Gastroesophageal sphincter (tissue), 4 donors: ENCODE results near the gene MEN1. TPM values are rescaled to one million over a fixed set of nuclear protein-coding genes. Genes with fewer than 3 reads are reported as not detected.

ENCODE experiments used
- ATAC-seq: fragments of 150-250 bp; one replicate; pipeline ENCODE4 v1.9.1; 2016; ENCODE audit warnings: mild to moderate bottlenecking, moderate library complexity
- H3K27ac ChIP-seq, 4 donors: fragments of 200-600 bp; sonication (generic) in 3 of 4; 1 replicate in 3 of 4; 2 replicates in 1 of 4; pipeline ENCODE4 v1.5.1; 2016 to 2019
- H3K27me3 ChIP-seq: fragments of 200-600 bp; sonication (generic); one replicate; pipeline ENCODE4 v1.5.1; 2019
- H3K36me3 ChIP-seq, 2 donors: fragments of 200-600 bp; sonication (generic); one replicate each; pipeline ENCODE4 v1.5.1; 2019; ENCODE audit warnings: control low read depth in 1 of 2
- H3K4me1 ChIP-seq, 3 donors: fragments of 200-600 bp; sonication (generic); 1 replicate in 2 of 3; 2 replicates in 1 of 3; pipeline ENCODE4 v1.5.1; 2016 to 2019; ENCODE audit warnings: control low read depth in 2 of 3
- H3K4me3 ChIP-seq, 2 donors: fragments of 200-600 bp; sonication (generic); one replicate each; pipeline ENCODE4 v1.5.1; 2019; ENCODE audit warnings: mild to moderate bottlenecking in 1 of 2, moderate library complexity in 1 of 2
- H3K9me3 ChIP-seq, 3 donors: fragments of 200-600 bp; sonication (generic); one replicate each; pipeline ENCODE4 v1.5.1; 2017 to 2019; ENCODE audit warnings: control low read depth in 2 of 3
- CTCF ChIP-seq, 4 experiments: fragments of 200-600 bp in 2 of 4; fragments of 450-650 bp in 2 of 4; sonication (generic) in 1 of 4; IDR thresholded peaks; one replicate each; pipeline ENCODE4 v1.5.1; 2017 to 2019; ENCODE audit warnings: antibody characterized with exemption in 4 of 4, mild to moderate bottlenecking in 2 of 4, moderate library complexity in 2 of 4
- EP300 ChIP-seq: sonication (generic); formaldehyde crosslinking; IDR thresholded peaks from one replicate; pipeline ENCODE4 v1.6.1; 2017; ENCODE audit warnings: antibody characterized with exemption, mild to moderate bottlenecking
- POLR2A ChIP-seq, 2 donors: fragments of 450-650 bp; IDR thresholded peaks; one replicate each; pipeline ENCODE4 v1.6.1; 2017; ENCODE audit warnings: antibody characterized with exemption in 2 of 2, mild to moderate bottlenecking in 2 of 2, moderate library complexity in 1 of 2
- POLR2AphosphoS5 ChIP-seq: sonication (generic); formaldehyde crosslinking; IDR thresholded peaks from one replicate; pipeline ENCODE4 v1.6.1; 2017; ENCODE audit warnings: antibody characterized with exemption
- WGBS, 2 donors: methylation state at CpG; one replicate each; pipeline ENCODE4 v1.1.5; 2018; ENCODE audit warnings: low coverage in 1 of 2; 5-methylcytosine and 5-hydroxymethylcytosine counted together
- total RNA-seq, 4 donors: library from RNA; depleted of rRNA; stranded (reverse); fragments of >200 nt; gene quantifications; one replicate each; pipeline ENCODE4 v1.1.0, GENCODE V29; 2016

The MEN1 gene
- total RNA-seq, 4 donors from 2014 or later, result 7.1 to 20.9 (median 11.6) TPM

GRCh38 chr11:64810891-64811272 lies 531 bp upstream of the MEN1 start:
- WGBS, 2 donors, result 45 to 46% methylated on average over 16 to 17 of the region's 17 CpGs
- H3K27me3 ChIP-seq, result no peaks in the 10 kb centered on the region
- H3K27ac ChIP-seq, result peak overlapping the region in 3 of 4 donors; percentile 76 to 85 (median 83)
- peaks cover 0 to 30% (median 10%) of the 10 kb centered on the region in 3 donors for H3K4me1 ChIP-seq
- TF ChIP-seq POLR2A (IDR thresholded peaks at IDR 0.05) (no peak), CTCF (IDR thresholded peaks at IDR 0.05) (no peak), POLR2AphosphoS5 (no peak)
- peak overlapping the region; percentile 67 to 68 for H3K4me3 ChIP-seq
- peaks cover 0 to 24% of the 10 kb centered on the region in 2 donors for H3K36me3 ChIP-seq
- H3K9me3 ChIP-seq, result no peaks in the 10 kb centered on the region
- ATAC-seq, result peak; percentile 20

GRCh38 chr11:64809781-64810241 lies 540 bp downstream of the MEN1 start:
- Histone ChIP-seq H3K9me3 (no peaks in the 10 kb centered on the region), H3K27me3 (no peaks in the 10 kb centered on the region), H3K36me3 (peaks cover 0 to 35% of the 10 kb centered on the region in 2 donors), H3K4me3 (peak overlapping the region; percentile 67 to 68), H3K27ac (peak overlapping the region; percentile 6 to 85 (median 80)), H3K4me1 (peaks cover 0 to 31% (median 10%) of the 10 kb centered on the region in 3 donors)
- TF ChIP-seq POLR2AphosphoS5 (no peak), CTCF (IDR thresholded peaks at IDR 0.05) (no peak), EP300 (no peak), POLR2A (IDR thresholded peaks at IDR 0.05) (no peak)
- no peak for ATAC-seq
- 0 to 2% methylated on average over 2 to 9 of the region's 44 CpGs for WGBS, 2 donors

- 100% methylated on average over 1 of the region's 9 CpGs; no CpG with 5 or more reads in 1 of the 2 donors for WGBS, 2 donors
- Histone ChIP-seq H3K36me3 (peaks cover 0 to 45% of the 10 kb centered on the region in 2 donors), H3K4me3 (no peak overlapping the region), H3K9me3 (no peaks in the 10 kb centered on the region), H3K4me1 (peaks cover 0 to 58% (median 32%) of the 10 kb centered on the region in 3 donors), H3K27me3 (no peaks in the 10 kb centered on the region), H3K27ac (no peak overlapping the region)
- ATAC-seq, result no peak
- TF ChIP-seq EP300 (no peak), CTCF (IDR thresholded peaks at IDR 0.05) (no peak), POLR2A (IDR thresholded peaks at IDR 0.05) (no peak), POLR2AphosphoS5 (no peak)
Measured at GRCh38 chr11:64805481-64805880, 4.9 kb downstream of the MEN1 start.

GRCh38 chr11:64804346-64805210 lies 5.8 kb downstream of the MEN1 start:
- Histone ChIP-seq H3K4me3 (peak overlapping the region in 1 of 2 donors; percentile 73), H3K36me3 (peaks cover 0 to 54% of the 10 kb centered on the region in 2 donors), H3K27ac (peak overlapping the region in 3 of 4 donors; percentile 92 to 95 (median 92)), H3K9me3 (no peaks in the 10 kb centered on the region), H3K4me1 (peaks cover 0 to 53% (median 28%) of the 10 kb centered on the region in 3 donors), H3K27me3 (no peaks in the 10 kb centered on the region)
- 100% methylated on average over 4 of the region's 41 CpGs; no CpG with 5 or more reads in 1 of the 2 donors for WGBS, 2 donors
- TF ChIP-seq CTCF (IDR thresholded peaks at IDR 0.05) (no peak), POLR2A (IDR thresholded peaks at IDR 0.05) (no peak), EP300 (no peak), POLR2AphosphoS5 (no peak)
- no peak for ATAC-seq
